Pancreas (tissue), 10 donors: ENCODE data around the gene SYNPR. TPM values are rescaled to one million over a fixed set of nuclear protein-coding genes. Genes with fewer than 3 reads are reported as not detected.

Experiments
- ATAC-seq, 4 donors: fragments of 200-7000 bp; cut with Tn5 transposase; one replicate each; pipeline versions ENCODE4 v1.8.0 to v1.9.1; 2020; ENCODE audit warnings: mild to moderate bottlenecking in 4 of 4, moderate library complexity in 4 of 4
- DNase-seq, 6 donors: peaks; one replicate each; pipeline ENCODE4 v3.0.0-alpha.2; 2020
- FAIRE-seq: peaks from 2 replicates; lab custom pipeline; 2012; peaks lifted over from hg19 to GRCh38; lab: Jason Lieb, UNC
- H3K27ac ChIP-seq, 4 donors: fragments of 200-600 bp; sonication (generic); 1 replicate in 3 of 4; 2 replicates in 1 of 4; pipeline versions ENCODE4 v1.5.0 to v1.8.0; 2020
- H3K27me3 ChIP-seq, 4 donors: fragments of 200-600 bp; one replicate each; pipeline ENCODE4 v1.8.0; 2021
- H3K36me3 ChIP-seq, 3 donors: fragments of 200-600 bp; sonication (generic) in 1 of 3; one replicate each; pipeline versions ENCODE4 v1.5.0 to v1.8.0; 2020 to 2021
- H3K4me1 ChIP-seq, 3 donors: fragments of 200-600 bp; one replicate each; pipeline ENCODE4 v1.8.0; 2021
- H3K4me3 ChIP-seq, 4 donors: fragments of 200-600 bp; sonication (generic) in 2 of 4; one replicate each; pipeline versions ENCODE4 v1.5.0 to v1.8.0; 2020 to 2021
- H3K9me3 ChIP-seq, 4 donors: fragments of 200-600 bp; one replicate each; pipeline ENCODE4 v1.8.0; 2021
- CTCF ChIP-seq, 4 donors: fragments of 200-600 bp; sonication (generic) in 3 of 4; IDR thresholded peaks; one replicate each; pipeline versions ENCODE4 v1.5.0 to v1.8.0; 2021; ENCODE audit warnings: antibody characterized with exemption in 4 of 4
- WGBS, 2 donors: extraction: QIAGEN DNeasy Blood & Tissue Kit; methylation state at CpG; one replicate each; pipeline ENCODE4 v1.1.7; 2013; 5-methylcytosine and 5-hydroxymethylcytosine counted together
- intact Hi-C, 3 donors: fragments of 100-400 bp; cut with DNase I; formaldehyde crosslinking; loops; one replicate each; pipeline versions ENCODE4 v1.11.1 to v1.14.2; 2022
- polyA plus RNA-seq, 2 donors: library from polyadenylated mRNA; stranded (reverse); fragments of 200-250 nt; gene quantifications; one replicate each; pipeline ENCODE4 v1.2.3, GENCODE V29; 2013
- total RNA-seq, 6 donors: library from RNA; stranded (reverse); fragmentation: NEBNext Ultra II Directional in 4 of 6; extraction: Animal tissue kit (Norgen Biotek cat#: 25700) in 4 of 6; gene quantifications; one replicate each; pipeline versions ENCODE4 v1.2.1 to v1.2.4, GENCODE V29; 2021 to 2023
- donor health status: healthy with polysubstance abuse.
- donor health status: DM: no; HTN: no; CAD: no; lungs with moderate emphysema.
- donor health status: DM: no; HTN: no; CAD: no.
- donor health status: control.
- donor health status: control.
- donor health status: Bipolar disorder and iron deficiency.
- donor health status: DM: yes; HTN: yes; CAD: no.
- donor health status: DM: no; HTN: no; CAD: no.
- donor health status: DM: no; HTN: no; CAD: no.
- donor health status: DM: yes; HTN: yes; CAD: no.

The SYNPR gene
- total and polyA plus RNA-seq, 8 donors, result 0.31 to 1.4 TPM; not detected in 6

- Histone ChIP-seq H3K9me3 (no peaks in the 10 kb centered on the region), H3K27ac (no peak overlapping the region), H3K4me3 (no peak overlapping the region), H3K4me1 (peaks cover 0 to 5% (median 0%) of the 10 kb centered on the region in 3 donors), H3K27me3 (no peaks in the 10 kb centered on the region), H3K36me3 (no peaks in the 10 kb centered on the region)
- no peak for ATAC-seq
- DNase-seq, result no peak
- no peak for FAIRE-seq
- WGBS, 2 donors, result 71 to 78% methylated on average over 9 of the region's 9 CpGs
- no peak for TF ChIP-seq CTCF (IDR thresholded peaks at IDR 0.05)
- intact Hi-C loops, result no loop called here
Observed at GRCh38 chr3:63556401-63556800, 278.3 kb downstream of the SYNPR start.

- intact Hi-C loops, result no loop called here
- Histone ChIP-seq H3K4me3 (no peak overlapping the region), H3K27ac (no peak overlapping the region), H3K36me3 (no peaks in the 10 kb centered on the region), H3K9me3 (no peaks in the 10 kb centered on the region), H3K27me3 (no peaks in the 10 kb centered on the region), H3K4me1 (peaks cover 0 to 5% (median 0%) of the 10 kb centered on the region in 3 donors)
- TF ChIP-seq CTCF (IDR thresholded peaks at IDR 0.05), result no peak
- FAIRE-seq (no peak), ATAC-seq (no peak), DNase-seq (no peak)
Observed at GRCh38 chr3:63557912-63558311, 279.8 kb downstream of the SYNPR start.

- H3K9me3 ChIP-seq, result no peaks in the 10 kb centered on the region
- DNase-seq, result no peak
- no peak overlapping the region for H3K4me3 ChIP-seq
- no peaks in the 10 kb centered on the region for H3K36me3 ChIP-seq
- H3K27ac ChIP-seq, result no peak overlapping the region
- no peaks in the 10 kb centered on the region for H3K27me3 ChIP-seq
- peaks cover 0 to 5% (median 0%) of the 10 kb centered on the region in 3 donors for H3K4me1 ChIP-seq
- peak in 2 of 4 donors; percentile 53 to 65 for ATAC-seq
- intact Hi-C loops, result no loop called here
- no peak for TF ChIP-seq CTCF (IDR thresholded peaks at IDR 0.05)
- FAIRE-seq, result peak; percentile 76
- WGBS, 2 donors, result 21 to 25% methylated on average over 2 of the region's 2 CpGs
Observed at GRCh38 chr3:63559884-63560283, 281.8 kb downstream of the SYNPR start.

GRCh38 chr3:63561879-63562278 is 283.8 kb downstream of the SYNPR start:
- no peaks in the 10 kb centered on the region for H3K9me3 ChIP-seq
- no peaks in the 10 kb centered on the region for H3K36me3 ChIP-seq
- TF ChIP-seq CTCF (IDR thresholded peaks at IDR 0.05), result no peak
- intact Hi-C loops, result no loop called here
- no peak overlapping the region for H3K4me3 ChIP-seq
- H3K4me1 ChIP-seq, result peaks cover 0 to 5% (median 0%) of the 10 kb centered on the region in 3 donors
- FAIRE-seq, result no peak
- no peak for DNase-seq
- 27 to 44% methylated on average over 1 of the region's 1 CpG for WGBS, 2 donors
- H3K27me3 ChIP-seq, result no peaks in the 10 kb centered on the region
- H3K27ac ChIP-seq, result no peak overlapping the region
- no peak for ATAC-seq

- DNase-seq, result no peak
- no peak for ATAC-seq
- Histone ChIP-seq H3K27ac (no peak overlapping the region), H3K4me1 (peaks cover 0 to 5% (median 0%) of the 10 kb centered on the region in 3 donors), H3K36me3 (no peaks in the 10 kb centered on the region), H3K27me3 (no peaks in the 10 kb centered on the region), H3K9me3 (no peaks in the 10 kb centered on the region), H3K4me3 (no peak overlapping the region)
- intact Hi-C loops, result no loop called here
- no peak for FAIRE-seq
- 43 to 65% methylated on average over 4 of the region's 4 CpGs for WGBS, 2 donors
- TF ChIP-seq CTCF (IDR thresholded peaks at IDR 0.05), result no peak
Observed at GRCh38 chr3:63562323-63562722, 284.2 kb downstream of the SYNPR start.
